CD14-positive monocyte (primary cell): ENCODE measurements around the gene SIK3. TPM values are rescaled to one million over a fixed set of nuclear protein-coding genes. Genes with fewer than 3 reads are reported as not detected.

Source experiments
- DNase-seq, 3 donors: peaks; one replicate each; pipeline ENCODE4 v3.0.0-alpha.2; 2011 to 2022
- H2AFZ ChIP-seq: 2 replicates; pipeline ENCODE4 v1.6.0; 2012; ENCODE audit warnings: mild to moderate bottlenecking, low read depth, low read length, inconsistent platforms; ENCODE audit not compliant: insufficient read depth, poor library complexity, severe bottlenecking
- H3K27ac ChIP-seq, 2 donors: 1 replicate in 1 of 2; 2 replicates in 1 of 2; pipeline ENCODE4 v1.5.1; 2012 to 2013; ENCODE audit warnings: low read length in 2 of 2, control low read depth in 1 of 2, inconsistent platforms in 1 of 2, low read depth in 1 of 2, mild to moderate bottlenecking in 1 of 2
- H3K27me3 ChIP-seq, 2 donors: one replicate each; pipeline versions ENCODE4 v1.6.0 to v1.6.1; 2011 to 2013; ENCODE audit warnings: low read length in 2 of 2; ENCODE audit not compliant: control insufficient read depth in 2 of 2, insufficient read depth in 2 of 2
- H3K36me3 ChIP-seq, 2 donors: replicated peaks in 1 of 2; 1 replicate in 1 of 2; 2 replicates in 1 of 2; pipeline versions ENCODE4 v1.5.1 to v1.6.1; 2012 to 2013; ENCODE audit warnings: low read length in 2 of 2, control low read depth in 1 of 2, inconsistent platforms in 1 of 2, mild to moderate bottlenecking in 1 of 2; ENCODE audit not compliant: insufficient read depth in 2 of 2, control insufficient read depth in 1 of 2
- H3K4me1 ChIP-seq, 2 donors: 1 replicate in 1 of 2; 2 replicates in 1 of 2; pipeline versions ENCODE4 v1.5.1 to v1.6.1; 2012 to 2013; ENCODE audit warnings: low read length in 2 of 2, control low read depth in 1 of 2, inconsistent platforms in 1 of 2, mild to moderate bottlenecking in 1 of 2, moderate library complexity in 1 of 2; ENCODE audit not compliant: insufficient read depth in 2 of 2, control insufficient read depth in 1 of 2
- H3K4me2 ChIP-seq: replicated peaks from 2 replicates; pipeline ENCODE3; 2012; ENCODE audit warnings: low read length, moderate library complexity, mild to moderate bottlenecking; ENCODE audit not compliant: poor library complexity, severe bottlenecking; ENCODE audit errors: extremely low read depth
- H3K4me3 ChIP-seq, 3 experiments: fragments of 200-600 bp in 1 of 3; sonication (generic) in 1 of 3; replicated peaks in 1 of 3; 1 replicate in 2 of 3; 2 replicates in 1 of 3; pipeline ENCODE4 v1.5.1; 2011 to 2013; ENCODE audit warnings: low read length in 3 of 3, mild to moderate bottlenecking in 3 of 3, control low read depth in 2 of 3, low read depth in 2 of 3, inconsistent platforms in 1 of 3, moderate library complexity in 1 of 3
- H3K79me2 ChIP-seq: 2 replicates; pipeline ENCODE4 v1.6.0; 2012; ENCODE audit warnings: mild to moderate bottlenecking, control low read depth, inconsistent platforms, low read length, moderate library complexity; ENCODE audit not compliant: insufficient read depth
- H3K9ac ChIP-seq: 2 replicates; pipeline ENCODE4 v1.6.0; 2017; ENCODE audit warnings: low read length, mild to moderate bottlenecking; ENCODE audit not compliant: insufficient read depth, poor library complexity, severe bottlenecking
- H3K9me3 ChIP-seq, 2 donors: replicated peaks in 1 of 2; 1 replicate in 1 of 2; 2 replicates in 1 of 2; pipeline versions ENCODE4 v1.5.1 to v1.6.1; 2012 to 2013; ENCODE audit warnings: low read length in 2 of 2, control low read depth in 1 of 2; ENCODE audit not compliant: control insufficient read depth in 1 of 2, insufficient read depth in 1 of 2
- H4K20me1 ChIP-seq: 2 replicates; pipeline ENCODE4 v1.6.0; 2012; ENCODE audit warnings: mild to moderate bottlenecking, low read length, control low read depth, moderate library complexity; ENCODE audit not compliant: insufficient read depth
- H3K27ac Mint-ChIP-seq, 7 donors: one replicate each; pipeline ENCODE4 v1.8.0; 2020; ENCODE audit warnings: mild to moderate bottlenecking in 7 of 7, mixed read lengths in 7 of 7, moderate library complexity in 6 of 7, inconsistent platforms in 2 of 7
- H3K27me3 Mint-ChIP-seq, 3 donors: one replicate each; pipeline ENCODE4 v1.8.0; 2021 to 2022; ENCODE audit warnings: low read depth in 3 of 3, mild to moderate bottlenecking in 3 of 3, mixed read lengths in 3 of 3, moderate library complexity in 3 of 3, inconsistent platforms in 1 of 3
- H3K36me3 Mint-ChIP-seq, 2 donors: one replicate each; pipeline ENCODE4 v1.8.0; 2020; ENCODE audit warnings: mixed read lengths in 2 of 2, inconsistent platforms in 1 of 2, mild to moderate bottlenecking in 1 of 2
- H3K4me1 Mint-ChIP-seq: one replicate; pipeline ENCODE4 v1.8.0; 2020; ENCODE audit warnings: mild to moderate bottlenecking, mixed read lengths
- H3K4me3 Mint-ChIP-seq, 2 donors: one replicate each; pipeline ENCODE4 v1.8.0; 2020; ENCODE audit warnings: mild to moderate bottlenecking in 2 of 2, mixed read lengths in 2 of 2, moderate library complexity in 1 of 2
- H3K9me3 Mint-ChIP-seq, 7 donors: one replicate each; pipeline ENCODE4 v1.8.0; 2020 to 2022; ENCODE audit warnings: mixed read lengths in 7 of 7, mild to moderate bottlenecking in 6 of 7, moderate library complexity in 6 of 7, inconsistent platforms in 2 of 7
- CTCF ChIP-seq: fragments of 200-600 bp; IDR thresholded peaks from one replicate; pipeline ENCODE4 v1.8.0; 2022; ENCODE audit warnings: antibody characterized with exemption, mild to moderate bottlenecking
- WGBS: methylation state at CpG from one replicate; pipeline ENCODE4 v1.1.5; 2013; ENCODE audit warnings: missing lambda C conversion rate; ENCODE audit not compliant: insufficient coverage; 5-methylcytosine and 5-hydroxymethylcytosine counted together
- intact Hi-C, 2 donors: fragments of 100-400 bp; cut with micrococcal nuclease; formaldehyde crosslinking; loops; one replicate each; pipeline versions ENCODE4 v1.15.0 to v1.15.1; 2023
- polyA plus RNA-seq, 3 donors: library from polyadenylated mRNA; depleted of rRNA in 1 of 3; unstranded in 2 of 3; stranded (reverse) in 1 of 3; fragments of 300-500 nt in 2 of 3; fragments of >200 nt in 1 of 3; fragmentation: Illumina TruSeq in 2 of 3; gene quantifications; 1 replicate in 2 of 3; 2 replicates in 1 of 3; pipeline ENCODE4 v1.2.3, GENCODE V29; 2012 to 2021

SIK3 gene
- polyA plus RNA-seq, 3 donors: 18.3 to 142 (median 20.0) TPM

- Histone ChIP-seq H4K20me1 (peaks cover 96% of the 10 kb centered on the region), H3K9ac (no peak overlapping the region), H3K9me3 (peaks cover 0 to 1% of the 10 kb centered on the region in 2 donors), H3K36me3 (peaks cover 0 to 7% of the 10 kb centered on the region in 2 donors), H3K27ac (peak overlapping the region in 1 of 2 donors; percentile 1), H3K79me2 (peaks cover 94% of the 10 kb centered on the region), H2AFZ (no peak overlapping the region), H3K27me3 (no peaks in the 10 kb centered on the region), H3K4me3 (no peak overlapping the region), H3K4me2 (no peak overlapping the region), H3K4me1 (peaks cover 17 to 22% of the 10 kb centered on the region in 2 donors)
- no peak for TF ChIP-seq CTCF
- intact Hi-C loops: no loop called here
- no peak for DNase-seq
- H3K27me3 Mint-ChIP-seq: no peaks in the 10 kb centered on the region
- H3K4me3 Mint-ChIP-seq: no peak overlapping the region
- H3K9me3 Mint-ChIP-seq: peaks cover under 1 to 6% (median 2%) of the 10 kb centered on the region in 7 donors
- H3K36me3 Mint-ChIP-seq: peaks cover 3 to 8% of the 10 kb centered on the region in 2 donors
- H3K27ac Mint-ChIP-seq: peak overlapping the region in 5 of 7 donors; percentile 11 to 42 (median 33)
- WGBS: 40% methylated on average over 1 of the region's 6 CpGs
- peaks cover 54% of the 10 kb centered on the region for H3K4me1 Mint-ChIP-seq
Observed at GRCh38 chr11:117020869-117021564, 77.2 kb downstream of the SIK3 start.

- H3K9me3 Mint-ChIP-seq: peaks cover 2 to 7% (median 2%) of the 10 kb centered on the region in 7 donors
- H3K4me1 Mint-ChIP-seq: peaks cover 52% of the 10 kb centered on the region
- WGBS: no CpG with 5 or more reads among the region's 1 CpG
- H3K9ac ChIP-seq: no peak overlapping the region
- no peak overlapping the region for H2AFZ ChIP-seq
- H3K4me3 ChIP-seq: no peak overlapping the region
- peaks cover 11 to 14% of the 10 kb centered on the region in 2 donors for H3K4me1 ChIP-seq
- TF ChIP-seq CTCF: no peak
- no peak overlapping the region for H3K4me2 ChIP-seq
- peak overlapping the region in 1 of 2 donors; percentile 1 for H3K27ac ChIP-seq
- peaks cover 0 to 3% of the 10 kb centered on the region in 2 donors for H3K9me3 ChIP-seq
- H3K36me3 Mint-ChIP-seq: peaks cover 3 to 8% of the 10 kb centered on the region in 2 donors
- no peak for DNase-seq
- H3K36me3 ChIP-seq: peaks cover 0 to 7% of the 10 kb centered on the region in 2 donors
- peaks cover 96% of the 10 kb centered on the region for H4K20me1 ChIP-seq
- H3K27me3 ChIP-seq: no peaks in the 10 kb centered on the region
- peaks cover 95% of the 10 kb centered on the region for H3K79me2 ChIP-seq
- no peak overlapping the region for H3K27ac Mint-ChIP-seq
- intact Hi-C loops: no loop called here
- no peak overlapping the region for H3K4me3 Mint-ChIP-seq
- H3K27me3 Mint-ChIP-seq: no peaks in the 10 kb centered on the region
Observed at GRCh38 chr11:117020287-117020686, 77.9 kb downstream of the SIK3 start.
